Activated naive CD4-positive, alpha-beta T cell treated with anti-CD3 and anti-CD28 coated beads, Interleukin-2, amount 10 ng/mL, durations not matched to agents 7 days and 5 days (primary cell): ENCODE data around the gene SLC25A46.
"Not testable (repeated sequence)": the region's sequence is repeated elsewhere in the genome, so short reads cannot be mapped to it uniquely, and the experiment has no call there.

Source experiments
- CTCF ChIA-PET: fragments of 350-600 bp; sonication (Branson Sonifier 250); formaldehyde crosslinking; loops from one replicate; lab custom pipeline; 2021; ENCODE audit warnings: antibody characterized with exemption; lab: Charles Lee
- DNase-seq: peaks from one replicate; pipeline ENCODE4 v3.0.0-alpha.2; 2020
- H3K27ac Mint-ChIP-seq: one replicate; pipeline ENCODE4 v1.8.0; 2021; ENCODE audit warnings: mild to moderate bottlenecking, moderate library complexity, mixed read lengths
- H3K27me3 Mint-ChIP-seq: one replicate; pipeline ENCODE4 v1.8.0; 2021; ENCODE audit warnings: mild to moderate bottlenecking, mixed read lengths
- H3K36me3 Mint-ChIP-seq: one replicate; pipeline ENCODE4 v1.8.0; 2021; ENCODE audit warnings: mixed read lengths
- H3K4me1 Mint-ChIP-seq: one replicate; pipeline ENCODE4 v1.8.0; 2021; ENCODE audit warnings: mixed read lengths
- H3K4me3 Mint-ChIP-seq: one replicate; pipeline ENCODE4 v1.8.0; 2021; ENCODE audit warnings: mild to moderate bottlenecking, moderate library complexity, mixed read lengths
- H3K9me3 Mint-ChIP-seq: one replicate; pipeline ENCODE4 v1.8.0; 2021; ENCODE audit warnings: mixed read lengths

The SLC25A46 gene

GRCh38 chr5:110784901-110785300, 46.1 kb downstream of the SLC25A46 start:
- H3K27ac Mint-ChIP-seq = no peak overlapping the region
- no peak for DNase-seq
- peaks cover 2% of the 10 kb centered on the region for H3K9me3 Mint-ChIP-seq
- H3K27me3 Mint-ChIP-seq = no peaks in the 10 kb centered on the region
- CTCF ChIA-PET = interaction anchor here (0.7 kb wide), 1 partner anchor 23 kb away, joined by 3 read pairs; no protein-coding TSS in a partner anchor
- no peaks in the 10 kb centered on the region for H3K36me3 Mint-ChIP-seq
- no peaks in the 10 kb centered on the region for H3K4me1 Mint-ChIP-seq
- no peak overlapping the region for H3K4me3 Mint-ChIP-seq

GRCh38 chr5:110785356-110785755, 46.5 kb downstream of the SLC25A46 start:
- Mint-ChIP-seq H3K36me3 (no peaks in the 10 kb centered on the region), H3K27ac (no peak overlapping the region), H3K4me1 (no peaks in the 10 kb centered on the region), H3K9me3 (peaks cover 2% of the 10 kb centered on the region), H3K27me3 (no peaks in the 10 kb centered on the region), H3K4me3 (no peak overlapping the region)
- CTCF ChIA-PET = no interaction called here
- no peak for DNase-seq

- DNase-seq, H3K9me3 Mint-ChIP-seq, H3K4me3 Mint-ChIP-seq, CTCF ChIA-PET, H3K27me3 Mint-ChIP-seq, H3K4me1 Mint-ChIP-seq, H3K27ac Mint-ChIP-seq, H3K36me3 Mint-ChIP-seq: not testable (repeated sequence)
These were observed 49.2 kb downstream of the SLC25A46 start for GRCh38 chr5:110788006-110788405.

- Mint-ChIP-seq H3K4me3 (no peak overlapping the region), H3K36me3 (no peaks in the 10 kb centered on the region), H3K9me3 (peaks cover 2% of the 10 kb centered on the region), H3K4me1 (no peaks in the 10 kb centered on the region), H3K27me3 (no peaks in the 10 kb centered on the region), H3K27ac (no peak overlapping the region)
- no peak for DNase-seq
- CTCF ChIA-PET = interaction anchor here (0.7 kb wide), 1 partner anchor 349 kb away, joined by 3 read pairs; no protein-coding TSS in a partner anchor
These were observed 51.9 kb downstream of the SLC25A46 start for GRCh38 chr5:110790673-110791072.

GRCh38 chr5:110802998-110803397, 64.2 kb downstream of the SLC25A46 start:
- CTCF ChIA-PET = no interaction called here
- no peaks in the 10 kb centered on the region for H3K36me3 Mint-ChIP-seq
- no peaks in the 10 kb centered on the region for H3K4me1 Mint-ChIP-seq
- no peaks in the 10 kb centered on the region for H3K27me3 Mint-ChIP-seq
- peaks cover 19% of the 10 kb centered on the region for H3K9me3 Mint-ChIP-seq
- no peak overlapping the region for H3K4me3 Mint-ChIP-seq
- DNase-seq = no peak
- no peak overlapping the region for H3K27ac Mint-ChIP-seq

GRCh38 chr5:110803467-110804326, 64.9 kb downstream of the SLC25A46 start:
- no peak for DNase-seq
- Mint-ChIP-seq H3K4me1 (no peaks in the 10 kb centered on the region), H3K9me3 (peaks cover 19% of the 10 kb centered on the region), H3K27me3 (no peaks in the 10 kb centered on the region), H3K4me3 (no peak overlapping the region), H3K27ac (no peak overlapping the region), H3K36me3 (no peaks in the 10 kb centered on the region)
- CTCF ChIA-PET = no interaction called here

- Mint-ChIP-seq H3K27me3 (no peaks in the 10 kb centered on the region), H3K4me3 (no peak overlapping the region), H3K4me1 (no peaks in the 10 kb centered on the region), H3K9me3 (peaks cover 19% of the 10 kb centered on the region), H3K27ac (no peak overlapping the region), H3K36me3 (no peaks in the 10 kb centered on the region)
- CTCF ChIA-PET = no interaction called here
- no peak for DNase-seq
These were observed 68.4 kb downstream of the SLC25A46 start for GRCh38 chr5:110807169-110807568.

GRCh38 chr5:110809006-110809405, 70.2 kb downstream of the SLC25A46 start:
- Mint-ChIP-seq H3K4me3 (no peak overlapping the region), H3K27me3 (no peaks in the 10 kb centered on the region), H3K36me3 (no peaks in the 10 kb centered on the region), H3K27ac (no peak overlapping the region), H3K4me1 (no peaks in the 10 kb centered on the region), H3K9me3 (peaks cover 4% of the 10 kb centered on the region)
- DNase-seq = no peak
- CTCF ChIA-PET = no interaction called here
